Cerebellar nuclear complex (tissue), 1 donor: ENCODE results near the gene LDLRAD4.
A peak's percentile ranks its signal among the peaks of the same experiment; 100 is the strongest.
"Not testable (repeated sequence)": the region's sequence is repeated elsewhere in the genome, so short reads cannot be mapped to it uniquely, and the experiment has no call there.

Experiments
- DNase-seq, 2 experiments: peaks; one replicate each; lab custom pipeline; 2025; lab: John Stamatoyannopoulos, UW

LDLRAD4 gene

DNA sequence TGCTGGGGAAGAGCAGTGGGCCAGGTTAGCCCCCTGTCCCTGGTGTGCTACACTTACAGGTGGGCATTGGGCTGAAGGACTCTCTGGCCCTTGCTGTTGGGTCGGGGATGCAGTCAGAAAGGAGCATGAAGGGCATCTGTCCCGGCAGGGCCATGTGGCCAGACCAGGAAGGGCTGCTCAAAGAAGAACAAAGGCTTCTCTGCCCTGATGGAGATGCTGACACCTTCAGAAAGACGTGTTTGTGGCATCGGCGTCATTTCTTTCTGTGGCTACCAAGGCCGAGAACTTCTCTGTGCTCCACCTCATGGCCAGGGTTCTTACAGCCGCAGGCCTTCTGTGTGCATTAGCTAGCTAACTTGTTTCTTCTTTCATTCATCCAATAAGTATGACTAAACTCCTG is 268.7 kb downstream of the LDLRAD4 start:
- DNase-seq, result no peak

- no peak for DNase-seq
These were observed 269.8 kb downstream of the LDLRAD4 start for GRCh38 chr18:13488281-13488929.

DNA sequence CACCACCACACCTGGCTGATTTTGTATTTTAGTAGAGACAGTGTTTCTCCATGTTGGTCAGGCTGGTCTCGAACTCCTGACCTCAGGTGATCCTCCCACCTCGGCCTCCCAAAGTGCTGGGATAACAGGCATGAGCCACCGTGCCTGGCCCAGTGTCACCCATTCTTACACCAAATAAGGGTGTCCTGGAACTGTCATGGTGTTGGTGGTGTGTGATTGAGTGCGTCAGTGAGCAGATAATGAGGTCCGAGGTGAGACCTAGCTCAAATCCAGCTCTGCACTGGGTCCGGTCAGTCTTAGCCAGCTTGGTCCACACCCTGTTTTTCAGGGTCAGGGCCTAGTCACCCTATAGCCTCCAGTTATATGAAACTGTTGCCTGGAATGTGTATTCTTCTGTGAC is 270.7 kb downstream of the LDLRAD4 start:
- not testable (repeated sequence) for DNase-seq

DNA sequence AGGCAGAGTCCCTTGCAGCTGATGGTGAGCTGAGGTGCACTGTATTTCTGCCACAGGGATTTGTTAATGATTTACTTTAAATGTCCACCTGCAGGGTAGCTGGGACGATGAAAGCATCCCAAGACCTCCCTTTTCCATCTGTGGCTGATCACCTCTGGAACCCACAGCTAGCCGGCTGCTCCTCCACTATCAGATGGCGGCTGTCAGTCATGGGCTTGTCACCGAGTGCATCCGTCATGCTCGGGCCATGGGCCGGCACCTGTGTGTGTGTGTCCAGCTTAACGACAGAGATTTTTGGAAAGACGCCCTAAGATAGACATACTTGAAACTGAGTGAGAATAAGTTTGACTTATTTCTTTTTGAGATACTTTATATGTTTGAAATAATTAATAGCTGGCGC is 272.6 kb downstream of the LDLRAD4 start:
- DNase-seq, result no peak

DNA sequence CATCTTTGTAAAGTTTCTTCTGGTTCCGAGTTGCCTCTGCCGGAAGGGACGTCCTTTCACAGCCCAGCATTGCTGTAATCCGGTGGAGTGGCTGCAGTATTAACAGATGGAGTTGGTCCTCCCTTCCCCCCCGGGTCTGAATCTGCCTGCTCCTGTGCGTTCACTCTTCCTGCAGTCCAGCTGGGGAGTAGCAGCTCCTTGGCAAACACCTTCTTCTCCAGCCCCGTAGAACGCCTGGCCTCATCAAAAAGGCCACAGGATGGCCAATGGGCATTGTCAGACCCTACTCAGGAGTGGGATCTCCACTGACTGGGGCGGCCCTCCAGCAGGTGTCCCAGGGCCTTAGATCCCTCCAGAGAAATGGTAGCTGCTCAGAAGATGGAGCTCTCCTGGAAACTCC is 273.8 kb downstream of the LDLRAD4 start:
- no peak for DNase-seq

- no peak for DNase-seq
These were observed 274.5 kb downstream of the LDLRAD4 start for GRCh38 chr18:13493079-13493478.

DNA sequence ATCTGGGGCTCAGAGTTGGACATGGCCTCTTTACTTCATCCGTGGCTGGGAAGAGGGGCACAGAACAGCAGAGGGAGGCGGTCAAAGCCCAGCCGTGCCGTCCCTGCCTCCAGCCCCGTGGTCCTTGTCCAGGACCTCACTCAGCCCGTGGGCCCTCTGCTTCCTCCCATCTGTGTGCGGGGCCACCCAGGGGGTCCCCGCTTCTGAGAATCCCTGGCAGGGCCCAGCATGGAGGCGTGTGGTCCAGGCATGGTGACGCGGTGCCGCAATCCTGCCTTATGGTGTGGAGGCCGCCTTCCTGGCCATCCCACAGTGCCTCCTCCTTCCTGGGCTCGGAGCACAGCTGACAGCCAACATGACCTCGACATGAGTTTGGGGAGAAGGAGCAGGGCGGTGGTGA is 275.2 kb downstream of the LDLRAD4 start:
- DNase-seq, result no peak

DNA sequence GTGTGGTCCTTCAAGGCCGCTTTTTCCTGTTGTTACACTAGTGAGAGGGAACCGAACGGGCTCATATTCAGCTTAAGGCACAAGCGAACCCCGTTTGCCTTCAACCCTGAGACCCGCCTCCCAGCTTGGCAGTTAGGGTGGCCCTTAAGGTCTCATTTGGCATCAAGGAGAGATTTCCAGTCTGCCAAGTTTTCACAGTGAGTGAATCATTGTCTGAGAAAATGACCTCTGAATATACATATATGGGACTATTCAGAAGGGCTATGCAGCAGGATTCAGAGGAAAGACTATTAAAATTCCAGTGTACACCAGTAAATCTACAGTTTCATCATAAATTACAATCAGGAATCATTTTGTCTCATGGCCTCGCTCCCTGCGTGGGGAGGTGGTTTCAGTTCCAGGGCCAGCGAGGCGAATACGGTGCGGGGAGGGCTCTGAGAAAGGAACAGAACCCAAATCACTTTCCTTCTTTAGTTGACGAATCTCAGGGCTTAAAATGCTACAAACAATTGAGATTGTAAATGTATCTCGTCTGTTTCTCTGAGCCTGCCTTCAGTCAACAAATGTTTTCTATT is 276.4 kb downstream of the LDLRAD4 start:
- DNase-seq, result no peak

- no peak for DNase-seq
These were observed 277.4 kb downstream of the LDLRAD4 start for GRCh38 chr18:13495961-13496360.

DNA sequence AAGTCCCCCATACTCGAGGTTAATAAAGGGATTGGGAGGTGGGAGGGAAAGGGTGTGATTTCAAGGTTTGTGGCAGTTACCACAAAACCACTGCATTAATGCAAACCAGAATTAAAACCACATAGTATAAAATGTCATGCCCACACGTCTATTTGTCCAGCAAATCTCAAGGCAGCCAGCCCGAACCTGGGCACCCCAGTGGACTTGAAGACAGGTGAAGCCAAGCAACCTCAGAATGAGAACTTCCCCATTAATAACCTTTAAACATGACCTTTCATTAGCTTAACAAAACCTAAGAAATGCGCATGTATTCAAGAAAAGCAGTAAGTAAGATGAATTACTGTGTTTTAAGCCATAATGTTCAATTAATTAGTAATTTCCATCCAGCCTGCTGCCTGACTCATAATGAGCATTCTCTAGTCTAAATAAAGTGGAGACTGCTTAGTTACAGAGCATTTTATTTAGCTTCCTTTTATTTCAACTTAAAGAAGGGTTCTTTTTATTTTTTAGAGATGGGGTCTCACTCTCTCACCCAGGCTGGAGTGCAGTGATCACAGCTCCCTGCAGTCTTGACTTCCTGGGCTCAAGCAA is 278.2 kb downstream of the LDLRAD4 start:
- DNase-seq, result no peak

- no peak for DNase-seq
These were observed 281.2 kb downstream of the LDLRAD4 start for GRCh38 chr18:13499803-13500202.

DNA sequence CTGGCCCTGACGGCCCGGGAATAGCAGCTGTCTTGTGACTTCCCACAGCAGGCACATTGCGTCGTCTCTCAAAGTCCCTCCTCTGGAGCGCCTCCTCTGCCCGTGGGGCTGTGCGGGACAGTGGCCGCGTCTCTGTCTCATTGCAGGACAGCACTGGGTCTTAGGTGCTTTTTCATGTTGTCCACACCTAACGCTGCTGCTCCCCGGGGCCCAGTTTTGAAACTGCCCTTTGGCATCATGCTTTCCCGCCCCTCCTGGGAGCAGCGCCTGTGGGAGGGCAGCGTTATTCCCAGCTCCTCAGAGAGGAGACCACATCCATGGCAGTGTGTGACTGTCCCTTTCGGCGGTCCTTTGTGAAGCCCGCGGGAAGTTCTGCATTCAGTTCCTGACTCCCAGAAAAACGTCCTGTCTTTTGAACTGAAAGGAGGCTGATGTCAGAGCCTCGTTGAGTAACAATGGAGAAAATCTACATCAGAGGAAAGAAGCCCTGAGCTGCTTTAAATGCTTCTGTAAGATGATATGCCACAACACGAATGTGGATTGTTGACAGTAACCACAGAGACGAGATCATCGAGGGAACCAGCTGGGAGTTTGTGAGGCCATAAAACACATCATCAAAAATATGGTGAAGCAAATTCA is 281.8 kb downstream of the LDLRAD4 start:
- DNase-seq, result no peak

DNA sequence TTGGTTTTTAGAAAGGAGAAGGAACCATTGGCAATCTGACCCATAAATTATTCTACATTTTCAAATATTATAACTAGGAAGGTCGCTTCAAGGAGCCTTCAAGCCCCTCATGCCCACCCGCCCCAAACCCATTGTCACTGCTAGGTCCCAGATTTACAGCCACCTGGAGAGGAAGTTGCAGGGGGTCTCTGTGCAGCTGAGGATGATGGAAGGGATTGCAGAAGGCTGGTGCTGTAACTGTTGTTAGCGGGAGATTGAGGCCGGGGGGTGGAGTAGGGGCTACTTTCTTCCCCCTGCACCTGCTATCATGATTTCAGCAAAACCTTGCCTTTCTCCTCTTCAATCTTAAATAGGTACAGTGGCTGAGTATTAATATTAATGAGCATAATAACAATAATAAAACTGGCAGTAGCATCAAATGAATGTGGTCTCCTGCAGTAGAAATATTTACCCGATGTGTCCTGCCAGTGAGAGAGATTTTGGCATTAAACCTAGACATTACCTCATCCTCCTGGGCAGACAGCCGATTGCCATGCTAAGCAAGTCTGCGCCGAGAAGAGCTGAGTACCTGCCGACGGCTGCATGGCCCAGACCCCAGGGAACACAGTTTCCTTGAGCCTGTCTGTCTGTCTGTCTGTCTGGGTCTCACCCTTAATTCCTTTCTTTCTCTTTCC is 282.4 kb downstream of the LDLRAD4 start:
- DNase-seq, result peak; percentile 63 to 77

DNA sequence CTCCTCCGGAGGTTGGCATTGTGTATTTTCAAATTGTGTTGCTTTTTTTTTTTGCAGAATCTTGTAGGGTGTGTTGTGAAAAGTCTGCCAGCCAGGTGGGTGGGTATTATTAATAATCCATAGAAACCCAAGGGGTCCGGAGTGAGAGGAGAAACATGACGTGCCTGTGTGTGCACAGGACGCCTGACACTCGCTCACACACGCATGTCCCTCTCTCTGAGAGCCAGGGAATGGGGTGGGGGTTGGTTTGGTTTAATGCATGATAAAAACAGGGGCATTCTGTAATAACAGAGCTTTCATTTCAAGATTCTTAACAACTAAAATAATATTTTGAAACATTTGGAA is 283.0 kb downstream of the LDLRAD4 start:
- DNase-seq, result no peak

DNA sequence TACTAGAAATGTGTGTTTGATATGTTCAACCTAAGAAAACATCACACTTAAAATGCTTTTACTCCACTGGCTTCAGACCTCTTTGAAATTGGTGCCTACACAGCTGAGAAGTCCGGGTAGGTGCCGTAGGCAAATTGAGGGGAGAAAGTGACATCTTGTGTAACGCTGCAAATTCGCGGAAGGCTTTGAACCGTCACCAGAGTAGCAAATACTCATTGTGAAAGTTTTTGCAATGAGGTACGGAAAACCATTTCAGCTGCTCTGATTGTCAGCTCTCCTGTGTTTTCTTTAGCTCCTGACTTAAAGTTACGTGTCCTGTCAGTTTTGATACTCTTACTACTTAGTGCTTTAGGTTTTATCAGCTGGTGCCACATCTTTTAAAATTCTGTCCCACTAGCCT is 283.3 kb downstream of the LDLRAD4 start:
- DNase-seq, result no peak

GRCh38 chr18:13502585-13502984 is 284.0 kb downstream of the LDLRAD4 start:
- no peak for DNase-seq

- no peak for DNase-seq
These were observed 285.3 kb downstream of the LDLRAD4 start for GRCh38 chr18:13503836-13504235.

- no peak for DNase-seq
These were observed 287.3 kb downstream of the LDLRAD4 start for GRCh38 chr18:13505780-13506345.

DNA sequence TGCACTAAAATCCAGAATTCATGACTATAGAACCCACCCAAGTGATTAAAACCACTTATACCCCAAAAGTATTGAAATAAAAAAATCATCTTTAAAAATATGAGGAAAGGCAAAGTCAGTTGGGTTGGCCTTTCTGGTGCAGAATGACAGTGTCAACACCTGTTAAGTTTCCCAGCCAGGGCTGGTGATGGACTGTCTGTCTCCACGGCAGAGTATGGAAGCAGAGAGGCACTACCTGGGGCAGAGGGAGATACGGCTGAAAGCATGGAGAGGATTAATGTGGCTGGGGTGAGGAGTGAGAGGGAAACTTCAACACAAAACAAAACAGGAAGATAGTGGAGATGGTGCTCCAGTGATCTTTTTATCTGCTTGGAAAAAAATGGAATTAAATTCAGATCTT is 292.0 kb downstream of the LDLRAD4 start:
- no peak for DNase-seq

DNA sequence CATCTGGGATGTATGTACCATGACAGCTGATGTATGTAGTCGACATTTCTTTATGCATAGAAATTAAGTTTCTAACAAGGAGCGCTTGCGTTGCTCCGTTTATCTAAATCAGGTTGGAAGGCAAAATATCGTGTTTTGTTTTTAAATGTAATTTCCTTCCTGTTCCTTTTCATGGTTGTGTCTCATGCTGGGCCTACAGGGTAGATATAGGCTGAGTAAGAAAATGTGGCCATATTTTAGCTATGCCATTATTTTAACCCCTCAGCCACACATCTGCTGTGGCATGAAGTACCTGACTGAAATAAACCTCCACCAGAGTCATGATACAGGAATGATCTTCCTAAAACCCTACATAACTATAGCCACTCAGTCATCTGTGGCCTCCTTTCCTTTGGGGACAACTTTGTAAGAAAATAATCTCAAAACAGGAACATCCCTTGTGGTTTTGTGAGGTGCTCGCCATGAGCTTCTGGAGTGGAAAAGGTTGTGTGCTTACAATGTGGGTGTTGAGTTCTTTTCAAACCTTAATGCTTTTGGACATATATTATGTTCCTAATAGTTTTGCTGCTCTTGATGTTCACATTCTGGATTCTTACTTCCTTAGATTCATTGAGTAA is 293.5 kb downstream of the LDLRAD4 start:
- no peak for DNase-seq

DNA sequence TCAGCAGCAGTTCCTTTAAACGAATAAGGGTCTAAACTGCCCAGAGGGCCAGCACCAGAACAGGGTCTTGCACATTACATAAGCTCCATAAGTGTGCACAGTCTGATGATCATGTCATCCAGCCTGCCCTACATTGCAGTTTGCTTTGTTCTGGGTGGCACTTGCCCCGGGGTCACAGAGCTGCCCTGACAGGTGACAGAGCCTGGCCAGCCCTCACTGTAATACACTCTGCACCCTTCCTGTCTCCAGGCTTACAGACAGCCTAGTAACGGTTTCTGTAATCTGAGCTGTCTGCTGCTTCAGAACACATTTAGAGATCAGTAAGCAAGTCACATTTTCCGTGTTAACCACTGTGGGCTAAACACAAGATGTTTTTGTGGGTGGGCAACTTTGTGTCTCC is 294.5 kb downstream of the LDLRAD4 start:
- DNase-seq, result no peak

- no peak for DNase-seq
These were observed 294.9 kb downstream of the LDLRAD4 start for GRCh38 chr18:13513481-13513880.
